IPS-18a (cell line): ENCODE results near the gene TRIM27.
A peak's percentile ranks its signal among the peaks of the same experiment; 100 is the strongest.

Experiments used
- H3K27ac ChIP-seq: one replicate; pipeline ENCODE4 v1.5.1; 2013; ENCODE audit warnings: low read length
- H3K27me3 ChIP-seq: one replicate; pipeline ENCODE4 v1.6.1; 2013; ENCODE audit warnings: mild to moderate bottlenecking, low read length; ENCODE audit not compliant: control insufficient read depth, insufficient read depth
- H3K36me3 ChIP-seq: one replicate; pipeline ENCODE4 v1.6.1; 2013; ENCODE audit warnings: low read depth, low read length; ENCODE audit not compliant: control insufficient read depth
- H3K4me1 ChIP-seq: one replicate; pipeline ENCODE4 v1.6.1; 2013; ENCODE audit warnings: low read depth, low read length; ENCODE audit not compliant: control insufficient read depth
- H3K4me3 ChIP-seq: one replicate; pipeline ENCODE4 v1.5.1; 2013; ENCODE audit warnings: low read length
- H3K9ac ChIP-seq: one replicate; pipeline ENCODE4 v1.6.1; 2013; ENCODE audit warnings: mild to moderate bottlenecking, low read length, moderate library complexity
- H3K9me3 ChIP-seq: one replicate; pipeline ENCODE4 v1.6.1; 2013; ENCODE audit warnings: low read depth, low read length; ENCODE audit not compliant: control insufficient read depth

The TRIM27 gene

GRCh38 chr6:28906669-28907068 lies 17.1 kb downstream of the TRIM27 start:
- no peak overlapping the region for H3K27ac ChIP-seq
- H3K4me3 ChIP-seq: no peak overlapping the region
- H3K27me3 ChIP-seq: no peaks in the 10 kb centered on the region
- no peaks in the 10 kb centered on the region for H3K9me3 ChIP-seq
- no peaks in the 10 kb centered on the region for H3K4me1 ChIP-seq
- H3K9ac ChIP-seq: no peak overlapping the region
- H3K36me3 ChIP-seq: peaks cover 91% of the 10 kb centered on the region

DNA sequence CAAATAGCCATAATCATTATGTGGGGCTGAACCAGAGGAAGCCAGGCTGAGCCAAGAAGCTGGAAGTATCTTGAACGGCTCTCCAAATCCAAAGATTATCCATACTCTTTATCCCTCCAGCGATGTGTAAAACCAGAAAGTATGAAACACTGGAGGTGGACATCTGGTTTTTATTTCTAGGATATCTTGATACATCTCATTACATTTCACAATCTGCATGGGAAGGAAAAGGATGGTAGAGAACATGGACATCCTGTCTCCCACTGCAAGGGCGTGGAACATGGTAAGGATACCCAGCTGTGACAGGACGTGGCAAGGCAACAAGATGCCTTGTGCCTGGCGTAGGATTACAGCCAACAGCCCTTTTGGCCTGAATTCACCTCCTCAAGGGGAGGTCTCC lies 20.1 kb downstream of the TRIM27 start:
- Histone ChIP-seq H3K4me3 (no peak overlapping the region), H3K9ac (no peak overlapping the region), H3K36me3 (peaks cover 78% of the 10 kb centered on the region), H3K27ac (no peak overlapping the region), H3K4me1 (no peaks in the 10 kb centered on the region), H3K9me3 (no peaks in the 10 kb centered on the region), H3K27me3 (no peaks in the 10 kb centered on the region)

GRCh38 chr6:28901831-28902230 lies 22.0 kb downstream of the TRIM27 start:
- H3K4me1 ChIP-seq: peaks cover 4% of the 10 kb centered on the region
- no peaks in the 10 kb centered on the region for H3K27me3 ChIP-seq
- no peak overlapping the region for H3K4me3 ChIP-seq
- no peak overlapping the region for H3K9ac ChIP-seq
- no peak overlapping the region for H3K27ac ChIP-seq
- peaks cover 60% of the 10 kb centered on the region for H3K36me3 ChIP-seq
- no peaks in the 10 kb centered on the region for H3K9me3 ChIP-seq

- H3K27me3 ChIP-seq: no peaks in the 10 kb centered on the region
- no peaks in the 10 kb centered on the region for H3K9me3 ChIP-seq
- H3K4me3 ChIP-seq: no peak overlapping the region
- H3K36me3 ChIP-seq: peaks cover 51% of the 10 kb centered on the region
- H3K27ac ChIP-seq: no peak overlapping the region
- H3K4me1 ChIP-seq: peaks cover 4% of the 10 kb centered on the region
- no peak overlapping the region for H3K9ac ChIP-seq
Measured at GRCh38 chr6:28900577-28901256, 23.1 kb downstream of the TRIM27 start.

DNA sequence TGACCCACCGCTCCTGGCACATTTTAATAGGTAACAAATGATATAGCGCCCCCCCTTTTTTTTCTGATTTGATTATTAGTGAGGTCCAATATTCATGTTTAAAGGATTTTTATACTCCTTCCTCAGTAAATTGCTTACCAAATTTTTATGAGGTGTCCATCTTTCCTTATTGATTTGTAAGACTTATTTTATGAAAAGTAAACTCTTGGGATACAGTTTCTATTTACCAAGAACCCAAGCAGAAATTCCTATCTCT lies 25.1 kb downstream of the TRIM27 start:
- Histone ChIP-seq H3K9me3 (no peaks in the 10 kb centered on the region), H3K4me1 (peaks cover 4% of the 10 kb centered on the region), H3K27me3 (no peaks in the 10 kb centered on the region), H3K27ac (no peak overlapping the region), H3K36me3 (peaks cover 32% of the 10 kb centered on the region), H3K4me3 (no peak overlapping the region), H3K9ac (no peak overlapping the region)

GRCh38 chr6:28897369-28897745 lies 26.4 kb downstream of the TRIM27 start:
- Histone ChIP-seq H3K27me3 (no peaks in the 10 kb centered on the region), H3K4me1 (peaks cover 4% of the 10 kb centered on the region), H3K9ac (peak overlapping the region; percentile 98), H3K9me3 (no peaks in the 10 kb centered on the region), H3K4me3 (peak overlapping the region; percentile 96), H3K36me3 (peaks cover 21% of the 10 kb centered on the region), H3K27ac (peak overlapping the region; percentile 97)

- Histone ChIP-seq H3K9me3 (no peaks in the 10 kb centered on the region), H3K36me3 (peaks cover 15% of the 10 kb centered on the region), H3K4me3 (peak overlapping the region; percentile 96), H3K4me1 (peaks cover 4% of the 10 kb centered on the region), H3K9ac (peak overlapping the region; percentile 98), H3K27ac (peak overlapping the region; percentile 97), H3K27me3 (no peaks in the 10 kb centered on the region)
Measured at GRCh38 chr6:28896505-28897368, 27.0 kb downstream of the TRIM27 start.

GRCh38 chr6:28895131-28895812 lies 28.5 kb downstream of the TRIM27 start:
- H3K4me1 ChIP-seq: peaks cover 4% of the 10 kb centered on the region
- H3K36me3 ChIP-seq: peaks cover under 1% of the 10 kb centered on the region
- H3K4me3 ChIP-seq: peak overlapping the region; percentile 96
- peak overlapping the region; percentile 81 for H3K27ac ChIP-seq
- no peaks in the 10 kb centered on the region for H3K27me3 ChIP-seq
- peak overlapping the region; percentile 98 for H3K9ac ChIP-seq
- no peaks in the 10 kb centered on the region for H3K9me3 ChIP-seq

DNA sequence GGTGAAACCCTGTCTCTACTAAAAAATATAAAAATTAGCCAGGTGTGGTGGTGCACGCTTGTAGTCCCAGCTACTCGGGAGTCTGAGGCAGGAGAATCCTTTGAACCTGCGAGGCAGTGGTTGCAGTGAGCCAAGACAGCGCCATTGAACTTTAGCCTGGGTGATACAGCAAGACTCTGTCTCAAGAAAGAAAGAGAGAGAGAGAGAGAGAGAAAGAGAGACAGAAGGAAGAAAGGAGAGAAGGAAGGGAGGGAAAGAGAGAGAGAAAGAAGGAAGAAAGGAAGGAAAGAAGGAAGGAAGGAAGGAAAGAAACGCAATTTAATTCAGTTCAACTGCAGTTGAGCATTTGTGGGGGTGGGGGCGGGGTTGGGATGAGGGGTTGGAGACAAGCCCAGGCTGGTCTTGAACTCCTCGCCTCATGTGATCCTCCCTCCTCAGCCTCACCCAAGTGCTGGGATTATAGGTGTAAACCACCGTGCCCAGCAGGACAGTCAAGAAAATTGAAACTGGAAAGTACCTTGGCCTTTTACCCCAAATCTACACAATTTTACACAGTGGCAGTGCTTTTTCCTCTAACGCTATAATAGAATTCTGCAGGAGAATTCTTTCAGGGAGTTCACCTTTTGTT lies 30.5 kb downstream of the TRIM27 start:
- H3K4me1 ChIP-seq: peaks cover 4% of the 10 kb centered on the region

DNA sequence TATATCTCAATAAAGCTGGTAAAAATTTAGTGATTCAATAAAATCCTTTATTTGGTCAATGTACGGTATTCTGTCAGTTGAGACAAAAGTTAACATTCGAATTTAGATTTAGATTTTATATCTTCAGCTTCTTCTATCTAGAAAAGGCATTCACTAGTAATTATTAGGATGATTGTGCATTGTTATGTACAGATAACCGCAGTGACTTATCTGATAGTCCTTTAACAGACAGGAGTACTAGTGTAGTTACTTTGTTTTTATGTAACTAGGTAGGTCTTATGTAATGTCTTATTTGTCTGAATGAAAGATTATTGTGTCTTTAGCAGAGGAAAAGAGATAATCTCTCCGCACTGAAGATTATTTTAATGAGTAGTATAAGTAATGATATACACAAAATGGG lies 31.3 kb downstream of the TRIM27 start:
- Histone ChIP-seq H3K27ac (no peak overlapping the region), H3K9ac (no peak overlapping the region), H3K36me3 (no peaks in the 10 kb centered on the region), H3K27me3 (no peaks in the 10 kb centered on the region), H3K4me3 (no peak overlapping the region), H3K4me1 (peaks cover 3% of the 10 kb centered on the region), H3K9me3 (no peaks in the 10 kb centered on the region)

More for the DNA sequence above, 30.5 kb downstream of the TRIM27 start:
- no peak overlapping the region for H3K9ac ChIP-seq
- H3K36me3 ChIP-seq: no peaks in the 10 kb centered on the region
- H3K9me3 ChIP-seq: no peaks in the 10 kb centered on the region
- no peak overlapping the region for H3K4me3 ChIP-seq
- no peaks in the 10 kb centered on the region for H3K27me3 ChIP-seq
- H3K27ac ChIP-seq: no peak overlapping the region

DNA sequence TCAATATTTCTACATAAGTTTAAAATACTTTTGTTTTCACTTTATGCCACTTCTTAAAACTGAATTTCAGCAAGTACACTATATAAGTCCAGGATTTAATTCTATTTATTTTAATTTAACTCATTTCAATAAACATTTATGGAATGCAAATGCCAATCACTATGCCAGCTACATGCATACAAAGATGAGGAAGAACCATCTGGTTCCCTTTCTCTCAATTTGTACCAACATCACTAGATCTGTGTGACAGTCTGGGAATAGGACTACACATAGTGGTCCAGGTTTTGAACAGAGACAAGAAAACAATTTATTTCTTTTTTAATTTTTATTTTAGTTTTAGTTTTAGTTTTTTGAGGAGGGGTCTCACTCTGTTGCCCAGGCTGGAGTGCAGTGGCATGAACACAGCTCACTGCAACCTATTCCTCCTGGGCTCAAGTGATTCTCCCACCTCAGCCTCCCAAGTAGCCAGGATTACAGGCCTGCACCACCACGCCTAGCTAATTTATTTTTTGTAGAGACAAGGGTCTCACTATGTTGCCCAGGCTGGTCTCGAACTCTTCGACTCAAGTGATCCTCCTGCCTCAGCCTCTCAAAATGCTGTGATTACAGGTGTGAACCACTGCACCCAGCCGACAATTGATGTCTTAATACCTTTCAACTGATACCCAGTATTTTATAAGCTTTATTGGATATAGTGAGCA lies 35.8 kb downstream of the TRIM27 start:
- no peaks in the 10 kb centered on the region for H3K4me1 ChIP-seq
- H3K27ac ChIP-seq: no peak overlapping the region
- no peaks in the 10 kb centered on the region for H3K27me3 ChIP-seq
- no peak overlapping the region for H3K4me3 ChIP-seq
- H3K36me3 ChIP-seq: no peaks in the 10 kb centered on the region
- no peak overlapping the region for H3K9ac ChIP-seq
- no peaks in the 10 kb centered on the region for H3K9me3 ChIP-seq
